ENCODE measurements around the gene C1orf232.

DNA sequence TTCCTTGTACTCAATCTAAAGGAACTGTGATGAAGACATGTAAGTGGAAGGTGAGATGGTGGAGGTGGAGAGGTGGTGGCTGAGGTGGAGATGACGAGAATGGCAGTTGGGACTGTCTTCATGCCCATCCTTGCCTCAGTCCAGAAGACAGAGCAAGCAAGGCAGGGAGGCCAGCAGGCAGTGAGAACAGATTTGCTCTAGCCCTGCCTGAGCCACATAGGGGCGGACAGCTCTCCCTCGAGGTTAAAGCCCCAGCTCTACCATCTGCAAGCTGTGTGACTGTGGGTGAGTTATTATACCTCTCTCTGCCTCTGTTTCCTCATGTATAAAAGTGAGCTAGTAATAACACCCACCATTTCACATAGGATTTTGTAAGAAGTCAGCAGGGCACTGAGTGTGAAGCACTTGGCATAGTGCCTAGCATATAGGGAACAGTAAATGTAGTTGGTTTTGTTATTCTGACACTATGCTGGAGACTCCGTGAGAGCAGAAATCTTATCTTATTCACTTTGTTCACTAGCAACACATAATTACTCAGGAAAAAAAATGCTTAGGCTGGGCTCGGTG is 14.7 kb downstream of the C1orf232 start:
- TF ChIP-seq, protein P1, sequence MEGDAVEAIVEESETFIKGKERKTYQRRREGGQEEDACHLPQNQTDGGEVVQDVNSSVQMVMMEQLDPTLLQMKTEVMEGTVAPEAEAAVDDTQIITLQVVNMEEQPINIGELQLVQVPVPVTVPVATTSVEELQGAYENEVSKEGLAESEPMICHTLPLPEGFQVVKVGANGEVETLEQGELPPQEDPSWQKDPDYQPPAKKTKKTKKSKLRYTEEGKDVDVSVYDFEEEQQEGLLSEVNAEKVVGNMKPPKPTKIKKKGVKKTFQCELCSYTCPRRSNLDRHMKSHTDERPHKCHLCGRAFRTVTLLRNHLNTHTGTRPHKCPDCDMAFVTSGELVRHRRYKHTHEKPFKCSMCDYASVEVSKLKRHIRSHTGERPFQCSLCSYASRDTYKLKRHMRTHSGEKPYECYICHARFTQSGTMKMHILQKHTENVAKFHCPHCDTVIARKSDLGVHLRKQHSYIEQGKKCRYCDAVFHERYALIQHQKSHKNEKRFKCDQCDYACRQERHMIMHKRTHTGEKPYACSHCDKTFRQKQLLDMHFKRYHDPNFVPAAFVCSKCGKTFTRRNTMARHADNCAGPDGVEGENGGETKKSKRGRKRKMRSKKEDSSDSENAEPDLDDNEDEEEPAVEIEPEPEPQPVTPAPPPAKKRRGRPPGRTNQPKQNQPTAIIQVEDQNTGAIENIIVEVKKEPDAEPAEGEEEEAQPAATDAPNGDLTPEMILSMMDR (IDR thresholded peaks at IDR 0.05): no peak
- TF ChIP-seq POLR2A (IDR thresholded peaks at IDR 0.05): no peak

Measured in uterus (tissue), 2 donors.